ENCODE data around the gene C19orf53.
A peak's percentile ranks its signal among the peaks of the same experiment; 100 is the strongest.
"Not testable (repeated sequence)": the region's sequence is repeated elsewhere in the genome, so short reads cannot be mapped to it uniquely, and the experiment has no call there.

The C19orf53 gene

DNA sequence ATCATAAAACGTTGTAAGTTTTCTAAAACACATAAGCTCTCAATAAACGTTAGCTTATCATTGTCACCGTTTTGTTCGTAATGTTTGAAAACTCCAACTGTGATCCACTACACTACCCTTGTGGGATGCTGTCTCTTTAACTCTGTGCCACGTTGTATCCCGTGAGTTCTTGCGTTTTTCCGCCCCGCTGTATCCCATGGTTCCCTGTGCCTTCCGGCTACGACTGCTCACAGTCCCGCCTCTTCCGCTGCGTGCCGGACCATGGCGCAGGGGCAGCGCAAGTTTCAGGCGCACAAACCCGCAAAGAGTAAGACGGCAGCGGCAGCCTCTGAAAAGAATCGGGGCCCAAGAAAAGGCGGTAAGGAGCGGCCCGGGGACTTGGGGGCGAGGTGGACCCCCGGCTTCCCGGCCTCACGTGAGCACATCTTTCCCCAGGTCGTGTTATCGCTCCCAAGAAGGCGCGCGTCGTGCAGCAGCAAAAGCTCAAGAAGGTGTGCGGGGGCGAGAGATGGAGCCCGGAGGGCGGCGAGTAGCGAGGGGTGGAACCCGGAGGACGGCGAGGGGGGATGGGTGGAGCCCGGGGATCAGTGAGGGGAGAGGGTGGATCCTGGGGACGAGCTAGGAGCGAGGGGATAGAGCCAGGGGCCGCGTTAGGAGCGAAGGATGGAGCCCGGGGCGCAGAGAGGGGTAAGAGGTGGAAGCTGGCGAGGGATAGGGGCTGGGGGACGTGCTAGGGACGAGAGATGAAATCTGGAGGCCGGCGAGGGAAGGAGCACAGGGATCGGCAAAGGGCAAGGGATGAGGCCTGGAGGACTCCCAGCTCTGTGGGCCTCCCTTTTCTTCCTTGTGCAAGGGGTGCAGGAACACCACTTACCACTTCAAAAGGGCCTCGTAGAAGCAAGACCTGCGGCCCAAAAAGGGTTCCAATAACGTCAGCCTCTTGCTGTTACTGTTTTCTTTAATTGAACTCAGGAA, at the start of gene C19orf53:
Gene C19orf53, plus strand, starts transcription at position 240 of the 975 bp plus-strand sequence. Its CDS starts 22 bp downstream, at position 262.
- DNase-seq, result peak; percentile 89

DNA sequence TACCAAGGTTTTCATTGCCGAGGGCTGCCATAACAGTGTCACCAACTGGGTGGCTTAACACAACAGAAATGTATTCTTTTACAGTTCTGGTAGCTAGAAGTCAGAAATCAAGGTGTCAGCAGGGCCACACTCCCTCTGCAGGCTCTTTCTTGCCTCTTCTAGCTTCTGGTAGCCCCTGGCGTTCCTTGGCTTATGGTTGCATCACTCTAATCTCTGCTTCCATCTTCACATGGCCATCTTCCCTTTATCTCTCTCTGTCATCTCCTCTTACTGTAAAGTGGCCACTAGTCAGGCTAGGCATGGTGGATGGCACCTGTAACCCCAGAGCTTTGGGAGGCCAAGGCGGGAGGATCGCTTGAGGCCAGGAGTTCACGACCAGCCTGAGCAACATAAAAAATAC, 47.9 kb upstream of the C19orf53 start:
- no peak for DNase-seq

DNA sequence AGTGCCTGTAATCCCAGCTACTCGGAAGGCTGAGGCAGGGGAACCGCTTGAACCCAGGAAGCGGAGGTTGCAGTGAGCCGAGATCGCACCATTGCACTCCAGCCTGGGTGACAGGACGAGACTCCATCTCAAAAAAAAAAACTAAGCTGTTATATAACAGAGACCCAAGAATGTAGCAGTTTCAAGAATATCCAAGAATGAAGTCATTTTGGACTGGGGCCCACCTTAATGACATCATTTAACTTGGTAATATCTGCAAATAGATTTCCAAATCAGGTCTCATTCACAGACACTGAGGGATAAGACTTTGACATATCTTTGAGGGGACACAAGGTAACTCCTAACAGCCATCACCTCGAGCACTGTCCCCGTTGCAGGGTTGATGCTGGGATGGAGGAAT, 46.5 kb upstream of the C19orf53 start:
- no peak for DNase-seq

DNA sequence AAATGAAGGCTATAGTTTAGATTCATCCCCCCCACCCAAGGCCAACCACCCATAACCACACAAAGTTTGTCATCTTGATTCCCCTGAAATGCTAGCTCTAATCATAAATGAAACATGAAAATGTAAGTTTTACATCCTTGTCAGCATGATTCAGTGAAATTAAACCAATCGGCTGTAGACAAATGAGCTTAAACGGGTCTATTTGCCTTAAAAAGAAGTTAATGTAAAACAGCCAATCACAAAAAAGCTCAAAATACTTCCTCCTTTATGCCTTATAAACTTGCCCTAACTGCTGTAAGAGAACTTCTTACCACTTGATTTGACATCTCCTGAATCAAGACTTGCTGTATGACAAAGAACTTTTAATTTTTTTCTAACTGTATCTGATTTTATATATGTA, 44.4 kb upstream of the C19orf53 start:
- DNase-seq, result no peak

DNA sequence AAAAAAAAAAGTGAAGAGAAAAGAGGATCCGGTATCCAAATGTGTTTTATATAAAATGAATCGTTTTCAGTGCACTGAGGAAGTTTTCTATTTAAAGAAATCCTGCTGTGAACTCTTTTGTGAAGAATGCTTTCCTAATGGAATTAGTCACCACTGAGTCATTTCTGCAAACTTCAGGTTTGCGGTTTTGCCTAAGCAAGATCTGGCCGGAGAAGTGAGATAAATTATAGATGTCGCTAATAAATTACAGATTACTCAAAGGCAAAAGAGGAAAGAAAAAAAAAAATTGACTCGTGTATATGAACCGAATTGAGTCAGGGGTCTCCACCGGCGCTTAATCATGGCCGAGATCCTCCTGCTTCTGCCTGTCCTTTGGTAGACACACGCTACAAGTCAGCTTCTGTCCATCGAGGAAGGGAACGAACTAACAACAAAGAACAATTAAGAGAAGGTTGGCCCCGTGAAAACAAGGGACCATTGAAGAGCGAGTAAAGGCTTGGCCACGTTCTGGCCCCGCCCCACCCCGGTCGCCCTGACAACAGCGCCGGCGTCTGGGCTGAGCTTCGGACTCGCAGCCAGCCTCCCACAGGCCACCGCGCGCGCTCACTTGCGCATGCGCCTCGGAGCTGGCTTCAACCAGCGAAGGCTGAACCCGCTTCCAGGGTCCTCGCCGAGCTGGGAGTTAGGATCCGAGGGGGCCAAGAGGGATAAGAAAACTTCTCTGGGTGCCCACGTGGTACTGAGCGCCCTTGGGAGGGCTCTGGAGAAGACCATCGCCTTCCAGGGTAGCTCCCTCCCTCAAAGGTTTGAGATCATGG, 42.9 kb upstream of the C19orf53 start:
- DNase-seq, result peak; percentile 95

DNA sequence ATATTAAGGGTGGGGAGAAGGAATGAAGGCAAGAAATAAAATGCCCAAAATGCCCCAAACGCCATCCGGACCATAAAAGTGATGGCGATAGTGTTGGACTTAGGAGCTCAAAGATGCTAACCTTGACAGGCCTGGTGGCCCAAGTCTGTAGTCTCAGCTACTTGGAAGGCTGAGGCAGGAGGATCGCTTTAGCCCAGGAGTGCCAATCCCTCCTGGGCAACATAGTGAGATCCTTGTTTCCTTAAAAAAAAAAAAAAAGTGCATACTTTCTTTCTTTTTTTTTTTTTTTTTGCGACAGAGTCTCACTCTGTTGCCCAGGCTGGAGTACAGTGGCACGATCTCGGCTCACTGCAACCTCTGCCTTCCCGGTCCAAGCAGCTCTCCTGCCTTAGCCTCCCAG, 41.9 kb upstream of the C19orf53 start:
- DNase-seq, result no peak

DNA sequence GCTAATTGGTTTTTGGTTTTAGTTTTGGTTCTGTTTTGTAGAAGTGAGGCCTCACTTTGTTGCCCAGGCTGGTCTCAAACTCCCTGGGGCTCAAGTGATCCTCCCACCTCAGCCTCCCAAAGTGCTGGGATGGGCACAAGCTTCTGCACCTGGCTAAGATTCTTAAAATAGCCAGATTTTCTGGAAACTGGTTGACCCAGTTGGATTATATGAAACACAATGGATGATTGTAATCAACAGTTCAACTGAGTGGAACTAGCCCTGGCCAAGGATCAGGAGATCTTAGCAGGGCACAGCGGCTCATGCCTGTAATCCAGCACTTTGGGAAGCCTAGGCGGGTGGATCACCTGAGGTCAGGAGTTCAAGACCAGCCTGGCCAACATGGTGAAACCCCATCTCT, 39.5 kb upstream of the C19orf53 start:
- no peak for DNase-seq

DNA sequence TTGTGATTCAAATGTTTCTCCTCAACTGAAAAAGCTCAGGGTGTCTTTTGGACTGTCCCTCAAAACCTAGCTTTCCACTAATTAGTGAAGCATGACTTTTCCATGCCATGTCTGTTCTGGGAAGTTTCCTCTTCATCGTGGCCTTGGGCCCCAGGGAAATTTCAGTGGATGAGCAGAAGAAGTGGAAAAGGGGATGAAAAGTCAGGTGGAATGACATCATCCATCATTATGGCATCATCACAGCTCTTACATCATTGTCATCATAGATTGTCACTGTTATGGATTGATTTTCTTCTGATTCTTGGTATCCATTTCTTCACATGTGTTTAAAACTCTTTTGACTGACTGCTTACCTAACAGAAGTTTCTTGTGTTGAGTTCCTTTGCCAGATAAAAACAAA, 36.2 kb upstream of the C19orf53 start:
- no peak for DNase-seq

DNA sequence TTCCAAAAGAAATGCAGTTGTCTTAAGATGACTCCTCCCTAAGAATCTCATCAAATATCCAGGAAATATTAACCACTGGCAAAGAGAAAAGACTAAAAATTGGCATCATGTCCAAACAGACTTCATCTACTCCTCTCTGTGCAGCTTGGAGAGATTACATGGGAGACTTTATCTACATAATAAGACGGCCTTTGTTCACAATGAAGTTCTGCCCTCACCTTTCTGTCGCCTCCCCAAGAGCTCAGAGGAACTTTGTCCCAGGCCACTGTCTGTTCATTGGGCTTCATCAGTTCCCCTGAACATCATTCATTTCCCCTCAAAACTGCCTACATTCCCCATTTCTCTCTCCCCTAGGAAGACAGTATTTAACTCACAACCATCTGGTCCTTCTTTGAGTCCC, 32.4 kb upstream of the C19orf53 start:
- no peak for DNase-seq

DNA sequence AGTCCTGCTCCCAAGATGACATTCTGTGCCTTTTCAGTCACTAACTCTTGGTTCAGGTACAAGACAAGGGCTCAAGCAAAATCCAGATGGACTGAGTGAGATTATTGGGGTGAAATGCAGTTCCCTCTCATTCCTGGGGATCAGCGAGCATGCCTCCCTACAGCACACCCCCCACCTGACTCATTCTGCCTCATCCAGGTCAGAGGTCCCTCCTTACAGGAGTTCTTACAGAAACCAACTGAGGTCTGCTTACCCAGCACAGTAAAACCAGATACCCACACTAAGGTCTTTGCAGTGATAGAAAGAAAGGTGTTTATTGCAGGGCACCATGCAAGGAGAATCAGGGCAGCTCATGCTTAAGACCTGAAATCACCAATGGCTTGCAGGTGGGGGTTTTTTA, 31.5 kb upstream of the C19orf53 start:
- no peak for DNase-seq

DNA sequence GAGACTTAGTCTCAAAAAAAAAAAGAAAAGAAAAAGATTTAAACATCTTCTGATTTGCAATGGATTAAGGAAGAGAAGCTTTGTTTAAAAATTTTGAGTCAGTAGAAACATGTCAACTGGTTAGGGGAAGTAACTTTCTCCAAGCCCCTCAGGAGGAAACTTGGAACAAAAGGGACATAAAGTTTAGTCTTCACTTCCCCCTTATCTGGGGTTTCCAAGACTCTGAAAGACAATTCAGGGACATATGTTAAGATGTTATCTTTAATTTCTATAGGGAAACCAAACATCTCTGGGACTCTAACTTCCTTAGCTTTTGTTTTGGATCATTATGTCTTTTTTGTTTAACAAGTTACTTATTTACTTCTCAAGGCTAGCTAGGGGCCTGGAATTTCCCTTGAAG, 30.1 kb upstream of the C19orf53 start:
- no peak for DNase-seq

DNA sequence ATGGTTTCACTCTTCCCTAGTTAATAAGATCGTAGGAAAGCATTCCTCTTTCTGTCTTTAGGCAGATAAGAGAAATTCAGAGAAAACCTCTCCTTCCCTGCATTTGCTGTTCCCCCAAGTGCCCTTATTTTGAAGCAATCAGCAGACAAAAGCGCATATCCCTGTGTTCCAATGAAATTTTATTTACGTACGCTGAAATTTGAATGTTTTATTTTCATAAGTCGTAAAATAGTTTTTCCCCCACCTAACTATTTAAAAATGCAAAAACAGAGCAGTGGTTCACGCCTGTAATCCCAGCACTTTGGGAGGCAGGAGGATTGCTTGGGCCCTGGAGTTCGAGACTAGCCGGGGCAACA, 27.2 kb upstream of the C19orf53 start:
- no peak for DNase-seq

DNA sequence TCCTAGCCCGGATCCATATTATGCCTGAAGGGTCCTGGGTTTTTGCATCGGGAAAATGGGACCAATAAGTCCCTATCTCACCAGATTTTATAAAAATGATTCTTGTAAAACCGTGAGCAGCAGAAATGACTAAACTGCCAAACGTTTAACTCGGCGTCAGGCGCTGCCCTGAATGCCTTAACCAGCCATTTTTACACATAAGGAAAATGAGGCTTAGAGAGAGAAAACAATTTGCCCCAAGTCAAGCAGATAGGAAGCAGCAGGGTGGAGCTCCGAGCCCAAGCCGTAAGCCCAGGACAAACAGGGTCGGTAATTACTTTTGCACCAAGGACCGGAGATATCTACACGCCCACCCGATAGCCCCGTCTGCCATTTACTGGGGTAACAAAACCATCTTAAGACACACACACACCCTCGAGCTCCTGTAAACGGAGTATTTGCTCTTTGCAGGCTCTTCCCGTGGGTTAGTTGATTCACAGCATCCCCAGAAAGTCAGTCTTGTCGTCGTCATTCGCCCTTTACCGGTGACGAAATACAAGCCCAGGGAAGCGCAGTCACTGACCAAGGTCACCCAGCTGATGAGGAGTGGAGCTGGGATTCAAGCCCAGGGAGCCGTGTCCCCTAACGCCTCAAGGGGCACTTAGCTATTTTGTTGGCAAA, 26.0 kb upstream of the C19orf53 start:
- DNase-seq, result no peak

DNA sequence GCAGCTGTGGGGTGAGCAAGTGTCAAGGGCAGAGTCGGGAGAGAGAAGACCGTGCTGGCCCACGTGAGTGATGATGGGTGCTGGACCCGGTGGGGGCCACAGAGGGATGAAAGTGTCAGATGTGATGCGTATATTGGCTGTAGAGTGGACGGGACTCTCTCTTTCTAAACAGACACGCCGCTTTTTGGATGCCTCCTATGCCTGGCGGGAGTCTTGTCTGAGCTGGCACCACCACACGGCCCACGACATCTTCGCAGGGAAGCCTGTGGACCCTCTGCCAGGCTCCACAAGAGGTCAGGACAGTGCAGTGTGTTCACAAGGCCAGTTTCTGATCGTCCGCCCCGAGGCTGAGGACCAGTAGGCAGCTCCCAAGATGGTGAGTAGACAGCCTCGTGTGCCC, 22.8 kb upstream of the C19orf53 start:
- DNase-seq, result no peak

DNA sequence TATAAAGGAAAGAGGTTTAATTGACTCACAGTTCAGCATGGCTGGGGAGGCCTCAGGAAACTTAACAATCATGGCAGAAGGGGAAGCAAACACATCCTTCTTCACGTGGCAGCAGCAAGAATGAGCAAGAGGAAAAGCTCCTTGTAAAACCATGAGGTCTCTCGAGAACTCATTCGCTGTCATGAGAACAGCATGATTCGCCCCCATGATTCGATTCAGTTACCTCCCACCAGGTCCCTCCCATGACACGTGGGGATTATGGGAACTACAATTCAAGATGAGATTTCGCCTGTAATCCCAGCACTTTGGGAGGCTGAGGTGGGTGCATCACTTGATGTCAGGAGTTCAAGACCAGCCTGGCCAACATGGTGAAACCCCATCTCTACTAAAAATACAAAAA, 20.6 kb upstream of the C19orf53 start:
- DNase-seq, result not testable (repeated sequence)

DNA sequence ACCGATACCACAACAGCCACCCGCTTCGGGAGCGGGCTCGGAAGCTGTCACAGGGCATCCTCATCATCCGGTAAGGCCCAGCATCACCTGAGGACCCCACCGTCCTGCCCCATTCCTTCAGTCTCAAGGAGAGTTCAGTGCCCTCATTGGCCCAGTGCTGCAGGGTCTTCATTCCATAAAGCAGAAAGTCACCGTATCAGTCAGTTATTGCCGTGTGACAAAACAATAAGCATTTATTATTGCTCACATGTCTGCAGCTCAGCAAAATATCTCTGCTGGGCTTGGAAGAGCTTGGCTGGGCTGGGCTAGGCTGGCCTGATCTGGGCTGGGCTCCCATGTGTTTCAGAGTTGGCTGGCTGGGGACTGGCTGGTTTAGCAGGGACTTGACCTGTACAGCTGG, 18.0 kb upstream of the C19orf53 start:
- no peak for DNase-seq

DNA sequence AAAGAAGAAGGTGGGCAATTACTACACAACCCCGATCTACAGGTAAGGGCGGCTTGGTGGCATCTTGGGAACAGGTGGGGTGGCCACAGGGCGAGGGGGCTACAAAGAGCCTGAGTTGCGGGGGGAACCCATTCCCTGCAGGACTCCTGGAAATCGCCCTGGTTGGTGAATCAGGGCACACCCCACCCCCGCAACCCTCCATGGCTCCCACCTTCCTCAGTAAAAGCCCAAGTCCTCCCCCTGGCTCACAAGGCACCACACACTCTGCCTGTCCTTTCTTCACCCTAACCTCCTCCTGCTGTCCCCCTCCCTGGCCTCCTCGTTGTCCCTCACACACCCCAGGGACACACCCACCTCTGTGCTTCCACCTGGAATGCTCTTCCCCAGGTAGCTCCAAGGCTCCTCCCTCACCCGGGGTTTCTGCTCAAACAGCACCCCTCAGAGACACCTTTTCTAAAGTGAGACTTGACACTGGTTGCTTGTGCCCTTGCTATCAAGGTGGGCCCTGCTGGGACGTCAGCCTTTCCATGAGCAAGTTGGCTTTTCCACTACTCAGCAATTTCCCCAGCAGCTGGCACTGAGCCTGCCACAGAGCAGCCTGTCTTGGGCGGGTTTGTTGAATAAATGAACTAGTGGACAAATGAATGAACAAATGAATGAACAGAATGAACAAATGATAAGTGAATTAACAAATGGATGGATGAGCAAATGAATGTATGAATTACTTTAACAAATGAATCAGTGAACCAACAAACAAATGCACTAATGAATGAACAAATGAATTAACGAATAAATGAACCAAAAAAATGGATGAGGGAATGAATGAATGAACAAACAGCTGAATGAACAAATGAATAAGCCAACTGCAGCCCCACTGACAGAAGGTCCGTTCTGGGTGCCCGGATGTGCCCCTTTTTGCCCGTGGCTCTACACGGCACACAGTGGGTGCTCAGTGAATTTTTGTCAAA, 16.2 kb upstream of the C19orf53 start:
- no peak for DNase-seq

DNA sequence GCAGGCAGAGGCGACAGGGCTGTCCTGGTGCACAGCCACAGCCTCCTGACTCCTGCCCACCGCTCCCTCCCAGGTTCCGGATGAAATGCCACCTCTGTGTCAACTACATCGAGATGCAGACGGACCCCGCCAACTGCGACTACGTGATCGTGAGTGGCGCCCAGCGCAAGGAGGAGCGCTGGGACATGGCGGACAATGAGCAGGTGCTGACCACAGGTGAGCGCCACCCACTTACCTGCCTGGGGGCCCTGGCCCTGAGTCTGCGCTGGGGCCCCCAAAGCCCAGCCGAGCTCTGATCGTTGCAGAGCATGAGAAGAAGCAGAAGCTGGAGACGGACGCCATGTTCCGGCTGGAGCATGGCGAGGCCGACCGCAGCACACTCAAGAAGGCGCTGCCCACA, 15.5 kb upstream of the C19orf53 start:
- DNase-seq, result no peak

DNA sequence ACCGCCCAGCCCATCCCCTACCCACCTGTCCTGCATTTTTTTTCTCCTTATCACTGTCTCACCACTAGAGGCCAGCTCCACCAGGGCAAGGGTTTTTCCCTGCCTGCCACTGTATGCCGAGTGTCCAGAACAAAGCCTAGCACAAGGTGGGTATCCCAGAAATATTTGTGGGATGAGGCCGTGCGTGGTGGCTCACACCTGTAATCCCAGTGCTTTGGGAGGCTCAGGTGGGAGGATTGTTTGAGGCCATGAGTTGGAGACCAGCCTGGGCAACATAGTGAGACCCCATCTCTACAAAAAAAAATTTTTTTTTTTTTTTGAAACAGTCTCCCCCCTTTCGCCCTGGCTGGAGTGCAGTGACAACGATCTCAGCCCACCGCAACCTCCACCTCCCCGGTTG, 12.8 kb upstream of the C19orf53 start:
- DNase-seq, result no peak

DNA sequence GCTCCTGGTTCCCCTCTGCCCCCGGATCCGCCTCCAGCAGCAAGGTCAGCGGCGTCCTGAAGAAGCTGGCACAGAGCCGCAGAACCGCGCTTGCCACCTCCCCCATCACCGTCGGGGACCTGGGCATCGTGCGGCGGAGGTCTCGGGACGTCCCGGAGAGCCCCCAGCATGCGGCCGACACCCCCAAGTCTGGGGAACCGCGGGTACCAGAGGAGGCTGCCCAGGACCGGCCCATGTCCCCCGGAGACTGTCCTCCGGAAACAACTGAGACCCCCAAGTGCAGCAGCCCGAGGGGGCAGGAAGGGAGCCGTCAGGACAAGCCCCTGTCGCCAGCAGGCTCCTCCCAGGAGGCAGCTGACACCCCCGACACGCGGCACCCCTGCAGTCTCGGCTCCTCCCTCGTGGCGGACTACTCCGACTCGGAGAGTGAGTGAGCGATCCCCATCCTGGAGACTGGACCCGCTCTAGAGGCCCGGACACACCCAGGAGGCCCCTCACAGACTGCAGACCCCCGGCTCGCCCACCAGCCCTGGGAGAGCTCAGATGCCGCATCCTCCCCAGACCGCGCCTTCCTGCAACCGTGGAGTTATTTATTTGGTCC, 11.5 kb upstream of the C19orf53 start:
- no peak for DNase-seq

DNA sequence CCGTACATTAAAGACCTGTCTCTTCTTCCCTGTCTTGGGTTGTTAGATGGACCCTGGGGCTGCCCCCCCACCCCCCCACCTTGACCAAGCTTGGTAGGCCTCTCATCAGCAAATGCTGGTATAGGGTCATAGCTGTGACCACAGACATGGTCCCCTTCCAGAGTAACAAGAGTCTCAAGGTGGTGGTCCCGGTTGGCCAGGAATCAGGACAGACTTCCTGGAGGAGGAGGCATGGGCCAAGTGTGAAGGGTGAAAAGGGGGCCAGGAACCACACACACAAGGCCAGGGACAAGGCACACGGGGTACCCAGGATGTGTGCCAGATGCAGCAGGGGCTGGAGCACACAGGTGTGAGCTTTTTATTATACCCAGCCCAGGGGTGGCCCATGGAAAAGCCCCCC, 11.0 kb upstream of the C19orf53 start:
- DNase-seq, result no peak
